HepG2 (cell line): ENCODE data around the gene POLDIP3. TPM values are rescaled to one million over a fixed set of nuclear protein-coding genes. Genes with fewer than 3 reads are reported as not detected.
A peak's percentile ranks its signal among the peaks of the same experiment; 100 is the strongest.

Experiments
- ARID5B ChIP-seq: IDR thresholded peaks from 2 replicates; pipeline ENCODE4 v1.4.0; 2020; ENCODE audit warnings: mild to moderate bottlenecking, missing genetic modification reagents
- ARNTL ChIP-seq: sonication (generic); formaldehyde crosslinking; IDR thresholded peaks from 2 replicates; pipeline ENCODE4 v1.4.0; 2020; ENCODE audit warnings: mild to moderate bottlenecking, missing genetic modification reagents
- KLF15 ChIP-seq: sonication (generic); formaldehyde crosslinking; IDR thresholded peaks from 2 replicates; pipeline ENCODE4 v1.8.1; 2023; ENCODE audit warnings: borderline replicate concordance, mild to moderate bottlenecking, inconsistent platforms, missing genetic modification reagents, mixed read lengths
- MTA1 ChIP-seq: sonication (generic); formaldehyde crosslinking; IDR thresholded peaks from 2 replicates; pipeline ENCODE4 v1.4.0; 2020; ENCODE audit warnings: missing genetic modification reagents, mild to moderate bottlenecking, borderline replicate concordance
- MXI1 ChIP-seq: IDR thresholded peaks from 3 replicates; pipeline ENCODE4 v1.6.1; 2012; ENCODE audit warnings: low read depth, low read length, inconsistent platforms, borderline replicate concordance
- ONECUT2 ChIP-seq: sonication (generic); formaldehyde crosslinking; IDR thresholded peaks from 2 replicates; pipeline ENCODE4 v1.4.0; 2020; ENCODE audit warnings: missing genetic modification reagents
- POLR2AphosphoS5 ChIP-seq: IDR thresholded peaks from 2 replicates; pipeline ENCODE4 v1.6.1; 2012; ENCODE audit warnings: low read depth, low read length
- RXRB ChIP-seq: IDR thresholded peaks from 2 replicates; pipeline ENCODE4 v1.6.1; 2016; ENCODE audit warnings: borderline replicate concordance, missing genetic modification reagents, missing compliant biosample characterization
- SAP130 ChIP-seq: IDR thresholded peaks from 2 replicates; pipeline ENCODE4 v1.6.1; 2016; ENCODE audit warnings: low read depth
- SIN3A ChIP-seq: IDR thresholded peaks from 2 replicates; pipeline ENCODE4 v1.6.1; 2011; ENCODE audit warnings: low read depth, mild to moderate bottlenecking, control low read depth, low read length, borderline replicate concordance
- SNAI1 ChIP-seq: sonication (generic); formaldehyde crosslinking; IDR thresholded peaks from 2 replicates; pipeline ENCODE4 v1.5.0; 2020; ENCODE audit warnings: mild to moderate bottlenecking, missing genetic modification reagents, borderline replicate concordance
- SOX13 ChIP-seq, 3 experiments: fragments of 450-650 bp in 1 of 3; sonication (generic) in 1 of 3; formaldehyde crosslinking in 1 of 3; IDR thresholded peaks in 2 of 3; conservative IDR thresholded peaks in 1 of 3; 2 replicates each; pipeline versions ENCODE4 v1.5.0 to v1.6.1; 2016 to 2020; ENCODE audit warnings: antibody characterized with exemption in 1 of 3, mild to moderate bottlenecking in 1 of 3, missing compliant biosample characterization in 1 of 3, missing genetic modification reagents in 1 of 3, moderate library complexity in 1 of 3
- UBTF ChIP-seq: sonication (generic); formaldehyde crosslinking; IDR thresholded peaks from 2 replicates; pipeline ENCODE4 v1.4.0; 2020; ENCODE audit warnings: mild to moderate bottlenecking, missing genetic modification reagents
- XRCC5 ChIP-seq: fragments of 200-400 bp; formaldehyde crosslinking; optimal IDR thresholded peaks from 2 replicates; pipeline ENCODE3; 2017; ENCODE audit warnings: mild to moderate bottlenecking, low read length
- ZFX ChIP-seq: sonication (generic); formaldehyde crosslinking; IDR thresholded peaks from 2 replicates; pipeline ENCODE4 v1.4.0; 2020; ENCODE audit warnings: mild to moderate bottlenecking, low read depth, missing genetic modification reagents, moderate library complexity
- ZNF263 ChIP-seq: sonication (generic); formaldehyde crosslinking; IDR thresholded peaks from 2 replicates; pipeline ENCODE4 v1.4.0; 2020; ENCODE audit warnings: missing genetic modification reagents
- ZNF350 ChIP-seq: sonication (generic); formaldehyde crosslinking; IDR thresholded peaks from 2 replicates; pipeline ENCODE4 v1.4.0; 2020; ENCODE audit warnings: mild to moderate bottlenecking, low read depth, missing genetic modification reagents, borderline replicate concordance
- ZNF432 ChIP-seq: sonication (generic); formaldehyde crosslinking; IDR thresholded peaks from 2 replicates; pipeline ENCODE4 v1.5.0; 2020; ENCODE audit warnings: missing genetic modification reagents, mild to moderate bottlenecking, borderline replicate concordance
- ZNF530 ChIP-seq: sonication (generic); formaldehyde crosslinking; IDR thresholded peaks from 2 replicates; pipeline ENCODE4 v1.5.0; 2020; ENCODE audit warnings: low read depth, mild to moderate bottlenecking, missing genetic modification reagents
- ZNF580 ChIP-seq: IDR thresholded peaks from 2 replicates; pipeline ENCODE4 v1.6.1; 2016; ENCODE audit warnings: low read depth, borderline replicate concordance
- ZNF598 ChIP-seq: sonication (generic); formaldehyde crosslinking; IDR thresholded peaks from 2 replicates; pipeline ENCODE4 v1.5.1; 2020; ENCODE audit warnings: mild to moderate bottlenecking, missing genetic modification reagents, borderline replicate concordance
- polyA plus RNA-seq, 8 experiments: library from polyadenylated mRNA; depleted of rRNA in 3 of 8; stranded (reverse) in 7 of 8; unstranded in 1 of 8; fragments of >200 nt; fragmentation: Illumina TruSeq in 4 of 8; extraction: Trizol in 4 of 8; gene quantifications; 2 replicates each; pipeline versions ENCODE4 v1.2.1 to v1.2.3, GENCODE V29; 2011 to 2016; ENCODE audit warnings: low read depth in 4 of 8, missing spikeins in 1 of 8, mixed read lengths in 1 of 8; ENCODE audit not compliant: insufficient read depth in 1 of 8
- total RNA-seq, 5 experiments: library from RNA; depleted of rRNA; stranded (reverse); fragments of >200 nt; fragmentation: Illumina TruSeq; extraction: Trizol; gene quantifications; 2 replicates each; pipeline ENCODE4 v1.2.3, GENCODE V29; 2016; ENCODE audit warnings: low read depth in 1 of 5

POLDIP3 gene
- total and polyA plus RNA-seq, 2 of the 13 experiments (the other 11 are each of a cell fraction or from before 2014, with no cell fraction given): 45.8 to 47.4 TPM

DNA sequence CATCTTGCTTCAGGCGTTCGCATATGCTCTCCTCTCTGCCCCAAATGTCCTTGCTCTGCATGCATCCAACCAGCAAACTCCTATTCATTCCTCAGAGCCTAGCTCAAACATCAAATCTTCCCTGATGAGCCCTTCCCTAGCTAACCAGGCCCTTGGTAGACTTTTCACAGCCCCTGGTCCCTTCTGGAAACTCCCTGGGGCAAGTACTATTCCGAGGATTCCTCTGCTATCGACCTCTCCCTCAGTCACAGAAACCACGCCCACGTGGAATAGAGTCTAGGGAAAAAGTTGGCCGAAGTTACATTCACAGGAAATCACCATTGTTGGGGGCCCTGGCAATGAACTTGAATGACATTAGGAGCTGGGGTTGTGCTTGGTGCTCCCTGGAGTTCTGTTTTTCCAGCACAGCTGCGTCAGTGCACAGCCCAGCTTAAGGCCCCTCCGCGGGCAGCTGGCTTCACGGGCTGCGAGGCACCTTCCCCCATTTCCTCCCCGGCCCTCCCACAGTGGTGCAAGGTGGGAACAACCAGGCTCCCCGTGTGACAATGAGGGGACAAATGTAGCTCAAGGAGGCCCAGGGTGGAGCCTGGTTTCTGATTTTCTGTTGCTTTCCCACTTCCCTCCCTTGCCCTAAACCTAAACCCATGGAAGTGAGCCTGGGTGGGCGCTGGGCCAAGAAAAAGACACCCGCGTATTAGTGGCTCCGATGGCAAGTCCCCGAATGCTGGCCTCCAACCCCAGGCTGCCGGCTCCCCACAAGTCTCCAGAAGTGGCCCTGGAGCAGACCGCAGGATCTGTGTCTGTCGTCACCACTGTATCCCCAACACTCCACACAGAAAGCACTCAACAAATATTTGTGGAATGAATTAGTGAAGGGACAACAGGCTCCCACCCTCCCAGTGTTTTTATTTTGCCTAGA lies 30.0 kb upstream of the POLDIP3 start (continued):
- TF ChIP-seq ARID5B (CRISPR knock-in tag) (peak; percentile 6; the same call in 1 of the 2 replicates), MXI1 (0 out of 3 replicates have a peak, but pooled peaks have one; percentile 36), SNAI1 (CRISPR knock-in tag) (peak; percentile 33; the same call in 1 of the 2 replicates), XRCC5 (no peak), SIN3A (no peak), ZNF530 (CRISPR knock-in tag) (no peak), MTA1 (CRISPR knock-in tag) (0 out of 2 replicates have a peak, but pooled peaks have one; percentile 42), SOX13 (IDR thresholded peaks at IDR 0.05) (no peak), SOX13 (CRISPR knock-in tag; conservative IDR thresholded peaks at IDR 0.05 in 1 of 2, IDR thresholded peaks at IDR 0.05 in 1 of 2) (peak in 1 of 2 experiments; percentile 50; a peak in 2 of 4 replicates), RXRB (CRISPR knock-in tag) (peak; percentile 78; the same call in 1 of the 2 replicates), ZFX (CRISPR knock-in tag) (peak; percentile 35), KLF15 (CRISPR knock-in tag) (no peak), UBTF (CRISPR knock-in tag) (peak; percentile 18; the same call in 1 of the 2 replicates), ONECUT2 (CRISPR knock-in tag) (0 out of 2 replicates have a peak, but pooled peaks have one; percentile 52), ZNF350 (peak; percentile 5; the same call in 1 of the 2 replicates), POLR2AphosphoS5 (0 out of 2 replicates have a peak, but pooled peaks have one; percentile 14), ARNTL (CRISPR knock-in tag) (0 out of 2 replicates have a peak, but pooled peaks have one; percentile 15), ZNF432 (CRISPR knock-in tag) (no peak), ZNF598 (CRISPR knock-in tag) (0 out of 2 replicates have a peak, but pooled peaks have one; percentile 3), ZNF263 (CRISPR knock-in tag) (peak; percentile 72), SAP130 (CRISPR knock-in tag) (peak; percentile 28; the same call in 1 of the 2 replicates), ZNF580 (CRISPR knock-in tag) (0 out of 2 replicates have a peak, but pooled peaks have one; percentile 15)
